H1 (cell line): ENCODE results near the gene ITPKC. TPM values are rescaled to one million over a fixed set of nuclear protein-coding genes. Genes with fewer than 3 reads are reported as not detected.

Source experiments
- JUND ChIP-seq: IDR thresholded peaks from 2 replicates; pipeline ENCODE4 v1.6.1; 2011; ENCODE audit warnings: mild to moderate bottlenecking, improper control_type of control experiment, low read length
- POU5F1 ChIP-seq: IDR thresholded peaks from 2 replicates; pipeline ENCODE4 v1.6.1; 2011; ENCODE audit warnings: low read depth, mild to moderate bottlenecking, low read length, moderate library complexity
- RNF2 ChIP-seq: fragments of 200-900, 300-1000 bp; sonication (generic); IDR thresholded peaks from 2 replicates; pipeline ENCODE4 v1.7.1; 2016; ENCODE audit warnings: borderline replicate concordance, low read depth, mild to moderate bottlenecking, antibody characterized with exemption, low read length; ENCODE audit not compliant: poor library complexity, severe bottlenecking; ENCODE audit errors: missing control alignments
- SP1 ChIP-seq: IDR thresholded peaks from 2 replicates; pipeline ENCODE4 v1.6.1; 2011; ENCODE audit warnings: low read depth, low read length
- polyA plus RNA-seq, 7 experiments: library from polyadenylated mRNA; depleted of rRNA in 3 of 7; stranded (reverse) in 5 of 7; unstranded in 2 of 7; fragments of >200 nt in 5 of 7; fragments of 200-250 nt in 2 of 7; gene quantifications; 1 replicate in 5 of 7; 2 replicates in 1 of 7; 4 replicates in 1 of 7; pipeline versions ENCODE4 v1.2.1 to v1.2.3, GENCODE V29; 2011 to 2013; ENCODE audit warnings: missing spikeins in 2 of 7, mixed read lengths in 2 of 7
- total RNA-seq: library from RNA; stranded (reverse); fragmentation: NEBNext Ultra II Directional; extraction: Animal tissue kit (Norgen Biotek cat#: 25700); gene quantifications from 2 replicates; pipeline ENCODE4 v1.2.1, GENCODE V29; 2021

ITPKC gene
- total and polyA plus RNA-seq, 2 of the 8 experiments (the other 6 are each of a cell fraction or from before 2014, with no cell fraction given) = 5.2 to 8.9 TPM

- TF ChIP-seq RNF2 = no peak
- no peak for TF ChIP-seq POU5F1
- TF ChIP-seq JUND = no peak
- TF ChIP-seq SP1 = no peak
- TF ChIP-seq, all 59 proteins: peak for 0
Observed at GRCh38 chr19:40752257-40752781, 35.4 kb downstream of the ITPKC start (continued).
